ENCODE data around the gene NPIPA3.
"Not testable (repeated sequence)": the region's sequence is repeated elsewhere in the genome, so short reads cannot be mapped to it uniquely, and the experiment has no call there.

NPIPA3 gene

GRCh38 chr16:14672403-14672971 is 30.7 kb upstream of the NPIPA3 start:
- DNase-seq (ENCODE audit: extremely low read depth, insufficient read length), result peak; percentile 57
- Histone ChIP-seq H3K4me3 (replicated peaks; ENCODE audit: low read depth, low read length) (peak overlapping the region; percentile 37), H3K36me3 (ENCODE audit: control insufficient read depth, insufficient read depth, low read length) (peaks cover 3% of the 10 kb centered on the region), H3K27me3 (replicated peaks; ENCODE audit: control insufficient read depth, insufficient read depth, low read length) (no peaks in the 10 kb centered on the region)
- TF ChIP-seq, protein P1, sequence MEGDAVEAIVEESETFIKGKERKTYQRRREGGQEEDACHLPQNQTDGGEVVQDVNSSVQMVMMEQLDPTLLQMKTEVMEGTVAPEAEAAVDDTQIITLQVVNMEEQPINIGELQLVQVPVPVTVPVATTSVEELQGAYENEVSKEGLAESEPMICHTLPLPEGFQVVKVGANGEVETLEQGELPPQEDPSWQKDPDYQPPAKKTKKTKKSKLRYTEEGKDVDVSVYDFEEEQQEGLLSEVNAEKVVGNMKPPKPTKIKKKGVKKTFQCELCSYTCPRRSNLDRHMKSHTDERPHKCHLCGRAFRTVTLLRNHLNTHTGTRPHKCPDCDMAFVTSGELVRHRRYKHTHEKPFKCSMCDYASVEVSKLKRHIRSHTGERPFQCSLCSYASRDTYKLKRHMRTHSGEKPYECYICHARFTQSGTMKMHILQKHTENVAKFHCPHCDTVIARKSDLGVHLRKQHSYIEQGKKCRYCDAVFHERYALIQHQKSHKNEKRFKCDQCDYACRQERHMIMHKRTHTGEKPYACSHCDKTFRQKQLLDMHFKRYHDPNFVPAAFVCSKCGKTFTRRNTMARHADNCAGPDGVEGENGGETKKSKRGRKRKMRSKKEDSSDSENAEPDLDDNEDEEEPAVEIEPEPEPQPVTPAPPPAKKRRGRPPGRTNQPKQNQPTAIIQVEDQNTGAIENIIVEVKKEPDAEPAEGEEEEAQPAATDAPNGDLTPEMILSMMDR (IDR thresholded peaks at IDR 0.05; ENCODE audit: insufficient read depth, low read length, poor library complexity, severe bottlenecking), result no peak

DNA sequence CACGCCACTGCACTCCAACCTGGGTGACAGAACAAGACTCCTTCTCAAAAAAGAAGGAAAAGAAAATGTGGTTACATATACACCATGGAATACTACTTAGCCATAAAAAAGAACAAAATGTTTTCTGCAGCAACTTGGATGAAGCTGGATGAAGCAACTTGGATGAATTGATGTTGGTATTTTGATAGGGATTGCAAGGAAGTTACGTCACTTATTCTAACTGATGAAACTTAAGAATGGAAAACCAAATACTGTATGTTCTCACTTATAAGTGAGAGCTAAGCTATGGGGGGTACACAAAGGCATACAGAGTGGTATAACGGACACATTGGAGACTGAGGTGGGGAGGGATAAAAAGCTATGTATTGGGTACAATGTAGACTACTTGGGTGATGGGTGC is 26.6 kb upstream of the NPIPA3 start:
- no peak overlapping the region for H3K4me3 ChIP-seq (replicated peaks; ENCODE audit: low read depth, low read length)
- H3K36me3 ChIP-seq (ENCODE audit: control insufficient read depth, insufficient read depth, low read length), result no peaks in the 10 kb centered on the region
- H3K27me3 ChIP-seq (replicated peaks; ENCODE audit: control insufficient read depth, insufficient read depth, low read length), result no peaks in the 10 kb centered on the region
- DNase-seq (ENCODE audit: extremely low read depth, insufficient read length), result no peak
- TF ChIP-seq, protein P1 (IDR thresholded peaks at IDR 0.05; ENCODE audit: insufficient read depth, low read length, poor library complexity, severe bottlenecking), result no peak

GRCh38 chr16:14677627-14678026 is 25.6 kb upstream of the NPIPA3 start:
- H3K27me3 ChIP-seq (replicated peaks; ENCODE audit: control insufficient read depth, insufficient read depth, low read length), result no peaks in the 10 kb centered on the region
- TF ChIP-seq, protein P1 (IDR thresholded peaks at IDR 0.05; ENCODE audit: insufficient read depth, low read length, poor library complexity, severe bottlenecking), result no peak
- H3K36me3 ChIP-seq (ENCODE audit: control insufficient read depth, insufficient read depth, low read length), result no peaks in the 10 kb centered on the region
- no peak overlapping the region for H3K4me3 ChIP-seq (replicated peaks; ENCODE audit: low read depth, low read length)
- no peak for DNase-seq (ENCODE audit: extremely low read depth, insufficient read length)

DNA sequence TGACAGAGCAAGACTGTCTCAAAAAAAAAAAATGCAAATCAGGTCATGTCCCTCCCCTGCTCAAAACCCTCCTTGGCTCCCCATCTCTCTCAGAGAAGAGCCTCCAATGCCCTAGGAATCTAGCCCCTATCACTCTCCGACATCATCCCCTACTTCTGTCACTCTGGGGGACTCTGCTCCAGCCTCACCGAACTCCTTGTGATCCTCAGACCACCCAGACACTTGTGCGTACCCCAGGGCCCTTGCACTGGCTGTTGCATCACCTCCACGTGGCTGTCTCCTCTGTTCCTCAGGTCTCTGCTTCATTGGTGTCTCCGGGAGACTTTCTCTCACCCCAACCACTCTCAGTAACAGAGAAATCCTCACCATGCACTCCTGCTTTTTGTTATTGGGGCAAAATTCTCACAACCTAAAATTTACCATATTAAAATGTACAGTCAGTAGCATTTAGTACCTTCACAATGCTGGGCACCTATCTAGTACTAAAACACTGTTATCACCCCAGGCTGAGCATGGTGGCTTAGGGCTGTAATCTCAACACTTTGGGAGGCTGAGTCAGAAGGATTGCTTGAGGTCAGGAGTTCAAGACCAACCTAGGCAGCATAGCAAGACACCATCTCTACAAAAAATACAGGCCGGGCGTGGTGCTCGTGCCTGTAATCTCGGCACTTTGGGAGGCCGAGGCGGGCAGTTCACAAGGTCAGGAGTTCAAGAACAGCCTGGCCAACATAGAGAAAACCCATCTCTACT is 24.3 kb upstream of the NPIPA3 start:
- H3K36me3 ChIP-seq (ENCODE audit: control insufficient read depth, insufficient read depth, low read length), result no peaks in the 10 kb centered on the region
- H3K27me3 ChIP-seq (replicated peaks; ENCODE audit: control insufficient read depth, insufficient read depth, low read length), result no peaks in the 10 kb centered on the region
- no peak for DNase-seq (ENCODE audit: extremely low read depth, insufficient read length)
- TF ChIP-seq, protein P1 (IDR thresholded peaks at IDR 0.05; ENCODE audit: insufficient read depth, low read length, poor library complexity, severe bottlenecking), result no peak
- no peak overlapping the region for H3K4me3 ChIP-seq (replicated peaks; ENCODE audit: low read depth, low read length)

DNA sequence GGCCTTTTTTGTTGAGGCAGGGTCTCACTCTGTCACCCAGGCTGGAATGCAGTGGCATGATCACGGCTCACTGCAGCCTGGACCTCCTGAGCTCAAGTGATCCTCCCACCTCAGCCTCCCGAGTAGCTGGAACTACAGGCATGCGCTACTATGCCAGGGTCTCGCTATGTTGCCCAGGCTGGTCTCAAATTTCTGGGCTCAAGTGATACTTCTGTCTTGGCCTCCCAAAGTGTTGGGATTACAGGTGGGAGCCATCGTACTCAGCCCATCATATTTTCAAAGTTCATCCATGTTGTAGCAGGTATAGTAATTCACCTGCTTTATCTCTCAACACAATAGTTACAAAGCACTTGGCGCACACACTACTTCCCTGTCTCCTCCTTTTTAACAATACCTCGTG is 22.8 kb upstream of the NPIPA3 start:
- DNase-seq (ENCODE audit: extremely low read depth, insufficient read length); H3K36me3 ChIP-seq (ENCODE audit: control insufficient read depth, insufficient read depth, low read length); H3K27me3 ChIP-seq (replicated peaks; ENCODE audit: control insufficient read depth, insufficient read depth, low read length); H3K4me3 ChIP-seq (replicated peaks; ENCODE audit: low read depth, low read length): not testable (repeated sequence)

- H3K4me3 ChIP-seq (replicated peaks; ENCODE audit: low read depth, low read length), result no peak overlapping the region
- DNase-seq (ENCODE audit: extremely low read depth, insufficient read length), result no peak
- TF ChIP-seq, protein P1 (IDR thresholded peaks at IDR 0.05; ENCODE audit: insufficient read depth, low read length, poor library complexity, severe bottlenecking), result no peak
These were observed 22.1 kb upstream of the NPIPA3 start for GRCh38 chr16:14681115-14681514.

More at GRCh38 chr16:14681115-14681514, 22.1 kb upstream of the NPIPA3 start:
- Histone ChIP-seq H3K36me3 (ENCODE audit: control insufficient read depth, insufficient read depth, low read length) (no peaks in the 10 kb centered on the region), H3K27me3 (replicated peaks; ENCODE audit: control insufficient read depth, insufficient read depth, low read length) (no peaks in the 10 kb centered on the region)
